Heart left ventricle (tissue), 13 donors: ENCODE results near the gene NMNAT3.

ENCODE experiments used
- CTCF ChIP-seq, 12 donors: fragments of 200-600 bp; sonication (generic) in 4 of 12; IDR thresholded peaks; one replicate each; pipeline versions ENCODE4 v1.5.0 to v1.8.0; 2018 to 2022; ENCODE audit warnings: antibody characterized with exemption in 12 of 12, mild to moderate bottlenecking in 5 of 12
- POLR2A ChIP-seq, 2 donors: fragments of 450-650 bp; IDR thresholded peaks; one replicate each; pipeline ENCODE4 v1.6.1; 2017; ENCODE audit warnings: antibody characterized with exemption in 2 of 2, mild to moderate bottlenecking in 2 of 2, moderate library complexity in 2 of 2
- donor health status: ischemic (EF 13 %, LVEDD 7.1; RV severe dilation, severe dysfunction).
- donor health status: DM: no; HTN: yes; CAD: no.
- donor health status: DM: no; HTN: no; CAD: no.
- donor health status: ischemic (EF 25% LVEDD 6.9; RV normal size, moderate dysfunction).
- donor health status: ischemic (EF 25% LVEDD 5.7; RV mildly dilated, moderate dysfunction).
- donor health status: ischemic (EF 35%, LVEDD 5.7; RV mildly dilated, moderate dysfunction).
- donor health status: nonischemic (EF 11% LVEDD 7.7; RV severe dilation, severe dysfunction).
- donor health status: DM: yes; HTN: yes; CAD: no.
- donor health status: PGD.
- donor health status: ischemic (EF 29% LVEDD 5.4; RV normal size, mild dysfunction).
- donor health status: nonischemic (EF 23%, LVEDD 6.1; RV moderate dilation, normal function).

GRCh38 chr3:139564294-139564861 is 113.4 kb downstream of the NMNAT3 start:
- TF ChIP-seq CTCF (IDR thresholded peaks at IDR 0.05) = peak in 8 of 12 donors; percentile 8 to 38 (median 26)
- no peak for TF ChIP-seq POLR2A (IDR thresholded peaks at IDR 0.05)
